Stimulated activated CD4-positive, alpha-beta T cell treated with anti-CD3 and anti-CD28 coated beads, Interleukin-15, amount 100 ng/mL, for 1 hour (primary cell): ENCODE measurements around the gene TAS2R41.

Source experiments
- DNase-seq, 2 donors: peaks; one replicate each; pipeline ENCODE4 v3.0.0-alpha.2; 2020; ENCODE audit warnings: low read depth in 1 of 2, low spot score in 1 of 2

Gene TAS2R41

DNA sequence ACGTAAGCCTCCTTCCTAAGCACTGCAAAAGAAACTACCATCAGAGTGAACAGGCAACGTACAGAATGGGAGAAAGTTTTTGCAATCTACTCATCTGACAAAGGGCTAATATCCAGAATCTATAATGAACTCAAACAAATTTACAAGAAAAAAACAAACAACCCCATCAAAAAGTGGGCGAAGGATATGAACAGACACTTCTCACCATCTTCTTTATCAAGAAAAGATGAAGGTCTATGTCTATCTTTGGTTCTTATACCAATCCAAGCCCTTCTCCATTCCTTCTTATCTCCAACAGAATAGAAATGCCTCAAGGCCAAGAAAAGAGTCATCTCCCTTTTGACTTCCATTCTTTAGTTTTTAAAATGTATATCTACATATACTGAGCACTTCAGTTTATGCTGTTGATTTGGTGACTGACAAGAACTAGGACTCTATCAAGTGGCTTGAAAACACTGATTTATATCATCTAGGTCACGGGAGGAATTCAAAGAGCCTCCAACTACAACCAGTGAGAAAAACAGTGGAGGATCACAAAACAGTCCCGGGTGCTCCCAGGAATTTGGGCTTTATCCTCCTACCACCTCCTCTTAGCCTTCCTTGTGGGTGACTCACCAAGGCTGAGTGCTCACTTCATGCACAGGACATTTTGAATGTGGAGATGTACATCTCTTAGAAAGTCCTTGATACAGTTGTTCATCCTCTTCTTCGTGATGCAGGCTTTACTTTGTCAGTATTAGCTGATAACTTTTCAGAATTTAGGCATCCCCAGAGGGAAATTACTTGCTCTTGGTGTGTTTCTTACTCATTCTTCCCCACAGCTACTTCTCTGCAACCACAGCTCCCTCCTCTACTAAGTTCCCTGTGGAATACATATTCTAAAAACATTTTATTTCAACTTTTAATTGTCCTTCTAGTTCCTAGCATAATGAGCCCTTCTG, 15.4 kb downstream of the TAS2R41 start:
- no peak for DNase-seq

GRCh38 chr7:143493751-143494150, 16.1 kb downstream of the TAS2R41 start:
- DNase-seq, result no peak

DNA sequence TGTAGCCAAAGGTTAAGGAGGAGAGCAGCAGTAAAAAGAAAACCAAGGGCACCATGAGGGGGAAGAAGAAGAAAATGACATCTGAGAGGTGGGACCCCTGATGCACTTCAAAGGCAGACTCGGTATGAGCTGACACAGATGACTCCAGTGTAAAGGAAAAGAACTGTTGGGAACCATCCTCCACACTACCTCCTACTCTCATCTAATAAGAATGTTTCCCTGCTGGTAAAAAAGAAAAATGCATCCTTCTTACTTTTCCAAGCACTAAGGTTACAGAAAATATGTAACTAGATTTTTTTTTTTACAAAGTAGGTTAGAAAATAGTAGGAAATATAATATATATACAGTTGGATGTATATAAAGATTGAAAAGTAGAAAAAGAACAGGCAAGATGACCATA, 16.9 kb downstream of the TAS2R41 start:
- DNase-seq, result no peak

DNA sequence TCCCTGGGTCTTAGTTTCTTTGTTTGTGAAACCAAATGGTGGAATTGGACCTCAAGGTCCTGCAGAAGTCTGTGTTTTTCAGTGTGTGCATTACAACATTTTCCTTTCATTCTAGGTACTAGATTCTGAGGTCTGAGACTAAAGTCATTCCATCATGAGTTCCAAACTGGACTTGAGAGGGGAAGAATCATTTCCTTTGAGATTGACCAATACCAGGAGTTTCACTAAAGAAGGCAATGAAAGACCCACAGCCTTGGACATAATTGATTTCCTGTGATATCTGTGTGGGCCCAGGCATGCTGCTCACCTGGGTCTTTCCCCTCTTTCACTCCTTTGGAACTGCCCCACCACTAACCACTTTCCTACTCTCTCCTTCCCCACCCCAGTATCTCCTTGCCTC, 18.2 kb downstream of the TAS2R41 start:
- DNase-seq, result no peak

DNA sequence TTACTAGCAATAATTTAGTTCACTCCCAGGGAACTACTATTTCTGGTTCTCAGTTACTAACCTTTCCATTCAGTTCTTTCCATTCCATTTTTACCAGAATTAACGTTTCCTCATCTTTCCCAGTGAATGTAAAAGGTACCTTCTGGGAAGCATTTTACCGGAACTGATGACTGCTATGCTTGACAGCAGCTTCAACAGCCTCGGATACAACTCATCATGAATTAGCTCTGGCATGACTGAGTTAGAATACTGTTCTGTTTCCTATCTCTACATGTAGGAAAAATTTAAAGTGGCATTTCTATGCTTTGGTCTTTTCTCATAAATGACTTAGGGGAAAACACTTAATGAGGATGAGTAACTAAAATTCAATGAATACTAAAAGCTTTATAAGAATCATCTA, 18.6 kb downstream of the TAS2R41 start:
- DNase-seq, result no peak

GRCh38 chr7:143497008-143497795, 19.5 kb downstream of the TAS2R41 start:
- no peak for DNase-seq

GRCh38 chr7:143499246-143499645, 21.6 kb downstream of the TAS2R41 start:
- DNase-seq, result no peak

- no peak for DNase-seq
Observed at GRCh38 chr7:143499743-143500348, 22.2 kb downstream of the TAS2R41 start.

- no peak for DNase-seq
Observed at GRCh38 chr7:143503261-143503660, 25.6 kb downstream of the TAS2R41 start.

DNA sequence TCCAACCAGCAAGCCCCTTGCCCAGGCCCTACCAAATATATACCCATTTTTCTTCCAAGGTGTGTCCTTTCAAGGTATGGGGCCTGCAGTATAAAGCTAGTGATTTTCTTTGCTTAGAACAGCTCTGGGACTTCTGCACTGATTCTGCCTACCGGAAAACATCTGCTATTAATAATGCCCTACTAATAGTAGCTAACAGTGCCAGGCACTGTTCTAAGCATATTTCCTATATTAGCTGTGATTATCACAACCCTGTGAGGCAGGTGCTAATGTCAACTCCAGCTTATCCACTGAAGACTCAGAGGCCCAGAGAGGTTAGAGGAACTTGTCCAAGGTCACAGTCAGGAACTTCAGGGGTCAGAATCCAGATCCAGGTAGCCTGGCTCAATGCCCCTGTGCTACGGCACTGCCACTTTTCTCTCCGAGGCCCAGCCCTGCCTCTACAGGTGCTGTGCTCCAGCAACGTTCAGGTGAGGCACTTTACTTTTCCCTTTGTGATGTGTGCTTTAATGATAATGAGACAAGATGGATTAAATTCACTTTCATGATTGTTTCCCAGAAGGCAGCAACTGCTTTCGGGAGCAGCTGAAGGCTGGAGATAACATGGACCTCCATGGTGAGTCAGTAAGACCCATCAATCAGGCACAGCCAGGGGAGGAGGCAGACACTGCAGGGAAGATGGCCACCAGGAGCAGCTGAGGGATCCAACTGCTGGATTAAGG, 26.7 kb downstream of the TAS2R41 start:
- DNase-seq, result no peak

- DNase-seq, result no peak
Observed at GRCh38 chr7:143504937-143505297, 27.2 kb downstream of the TAS2R41 start.

DNA sequence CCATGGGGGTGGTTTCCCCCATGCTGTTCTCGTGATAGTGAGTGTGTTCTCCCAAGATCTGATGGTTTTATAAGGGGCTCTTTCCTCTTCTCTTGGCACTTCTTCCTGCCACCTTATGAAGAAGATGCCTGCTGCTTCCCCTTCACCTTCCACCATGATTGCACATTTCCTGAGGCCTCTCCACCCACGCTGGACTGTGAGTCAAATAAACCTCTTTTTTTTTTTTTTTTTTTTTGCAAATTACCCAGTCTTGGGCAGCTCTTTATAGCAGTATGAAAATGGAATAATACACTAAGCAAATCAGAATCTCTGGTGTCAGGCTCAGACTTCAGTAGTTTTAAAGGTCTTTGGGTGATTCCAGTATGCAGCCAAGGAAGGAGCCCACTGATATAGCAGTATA, 28.2 kb downstream of the TAS2R41 start:
- no peak for DNase-seq

DNA sequence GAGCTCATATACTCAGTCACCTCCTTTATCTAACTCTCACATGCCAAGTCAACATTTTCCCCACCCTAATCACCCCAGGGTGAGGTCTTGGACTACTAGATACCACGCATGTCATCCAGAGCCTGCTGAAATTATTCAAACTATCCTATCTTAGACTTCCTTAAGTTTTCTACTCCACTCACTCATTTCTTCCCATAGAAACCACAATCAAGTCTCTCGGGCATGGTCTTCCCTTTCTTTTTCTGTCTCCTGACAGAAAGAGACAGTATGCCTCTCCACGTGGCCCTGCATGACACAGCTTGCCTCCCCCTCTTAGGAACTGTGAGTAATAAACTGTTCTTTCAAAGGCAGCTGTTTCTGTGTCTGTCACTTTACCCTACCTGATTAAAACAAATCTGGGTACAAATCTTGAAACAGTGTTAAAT, 29.4 kb downstream of the TAS2R41 start:
- DNase-seq, result no peak

- DNase-seq, result no peak
Observed at GRCh38 chr7:143507534-143508055, 29.9 kb downstream of the TAS2R41 start.

GRCh38 chr7:143510854-143511592, 33.4 kb downstream of the TAS2R41 start:
- DNase-seq, result no peak

DNA sequence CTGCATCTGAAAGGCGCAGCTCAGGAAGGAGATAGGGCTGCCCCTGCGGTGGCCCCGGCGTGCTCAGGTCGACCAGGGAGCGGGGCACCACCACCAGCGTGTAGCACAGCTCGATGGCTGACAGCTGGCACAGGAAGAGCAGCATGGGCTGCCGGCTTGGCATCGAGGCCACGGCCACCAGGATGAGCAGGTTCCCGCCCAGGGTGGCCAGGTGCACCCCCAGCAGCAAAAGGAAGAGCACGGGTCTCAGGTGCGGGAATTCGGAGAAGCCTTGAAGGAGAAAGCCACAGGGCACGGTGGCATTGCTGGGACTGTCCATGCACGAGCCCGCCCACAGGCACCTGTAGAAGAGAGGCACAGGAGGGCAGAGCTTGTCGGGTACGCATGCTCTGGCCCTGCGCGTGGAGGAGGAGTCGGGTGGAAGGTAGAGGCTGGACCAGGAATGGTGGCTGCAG, 33.9 kb downstream of the TAS2R41 start:
- no peak for DNase-seq

DNA sequence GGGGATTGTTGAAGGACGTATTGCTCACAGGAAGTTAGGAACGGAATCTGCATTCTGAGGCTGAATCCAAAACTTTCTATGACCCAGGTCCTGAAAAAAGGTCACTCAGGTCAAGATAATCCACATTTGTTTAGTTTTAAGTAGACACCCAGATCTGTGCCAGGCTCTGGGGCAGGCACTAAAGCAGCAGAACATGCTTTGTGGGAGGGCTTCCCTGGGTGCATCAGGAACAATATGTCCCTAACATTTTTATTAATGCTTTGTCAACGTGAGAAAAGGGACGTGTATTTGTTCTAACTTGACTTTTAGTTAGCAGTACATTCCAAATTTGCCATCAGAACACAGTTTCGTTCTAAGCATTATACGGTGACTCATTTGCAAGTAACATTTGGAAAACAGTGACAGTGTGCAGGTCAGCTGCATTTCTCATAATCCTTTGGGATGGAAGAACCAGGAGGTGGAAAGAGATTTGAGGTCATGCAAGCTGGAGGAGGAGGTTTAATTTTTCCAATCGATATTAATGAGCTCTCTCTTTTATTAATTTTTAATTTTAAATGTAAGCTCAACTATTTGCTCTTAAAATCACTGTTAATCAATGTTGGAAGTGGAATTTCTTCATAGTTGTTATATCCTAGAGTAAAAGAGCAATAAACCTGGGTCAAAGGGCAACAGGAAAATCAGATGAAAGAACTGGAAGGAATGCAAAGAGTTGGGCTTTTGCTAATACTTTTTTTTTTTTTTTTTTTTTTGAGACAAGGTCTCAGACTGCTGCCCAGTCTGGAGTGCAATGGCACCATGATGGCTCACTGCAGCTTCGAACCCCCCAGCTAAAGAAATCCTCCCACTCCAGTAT, 35.0 kb downstream of the TAS2R41 start:
- DNase-seq, result no peak

- DNase-seq, result no peak
Observed at GRCh38 chr7:143514487-143514886, 36.8 kb downstream of the TAS2R41 start.
